GM18505 (cell line): ENCODE data around the gene CEP72.

Source experiments
- ATAC-seq: cut with Tn5 transposase; IDR thresholded peaks from one replicate; pipeline ENCODE4 v1.9.1; 2021; ENCODE audit not compliant: unreplicated experiment
- POLR2A ChIP-seq: IDR thresholded peaks from 4 replicates; pipeline ENCODE4 v1.6.1; 2011; ENCODE audit warnings: borderline replicate concordance; ENCODE audit not compliant: insufficient read depth, insufficient read length; ENCODE audit errors: extremely low read depth

CEP72 gene

GRCh38 chr5:635306-636055, 23.3 kb downstream of the CEP72 start:
- ATAC-seq, result no peak
- TF ChIP-seq POLR2A, result no peak

- no peak for TF ChIP-seq POLR2A
- ATAC-seq, result no peak
Observed at GRCh38 chr5:636951-637350, 24.8 kb downstream of the CEP72 start.

- no peak for TF ChIP-seq POLR2A
- ATAC-seq, result no peak
Observed at GRCh38 chr5:637581-638450, 25.7 kb downstream of the CEP72 start.

DNA sequence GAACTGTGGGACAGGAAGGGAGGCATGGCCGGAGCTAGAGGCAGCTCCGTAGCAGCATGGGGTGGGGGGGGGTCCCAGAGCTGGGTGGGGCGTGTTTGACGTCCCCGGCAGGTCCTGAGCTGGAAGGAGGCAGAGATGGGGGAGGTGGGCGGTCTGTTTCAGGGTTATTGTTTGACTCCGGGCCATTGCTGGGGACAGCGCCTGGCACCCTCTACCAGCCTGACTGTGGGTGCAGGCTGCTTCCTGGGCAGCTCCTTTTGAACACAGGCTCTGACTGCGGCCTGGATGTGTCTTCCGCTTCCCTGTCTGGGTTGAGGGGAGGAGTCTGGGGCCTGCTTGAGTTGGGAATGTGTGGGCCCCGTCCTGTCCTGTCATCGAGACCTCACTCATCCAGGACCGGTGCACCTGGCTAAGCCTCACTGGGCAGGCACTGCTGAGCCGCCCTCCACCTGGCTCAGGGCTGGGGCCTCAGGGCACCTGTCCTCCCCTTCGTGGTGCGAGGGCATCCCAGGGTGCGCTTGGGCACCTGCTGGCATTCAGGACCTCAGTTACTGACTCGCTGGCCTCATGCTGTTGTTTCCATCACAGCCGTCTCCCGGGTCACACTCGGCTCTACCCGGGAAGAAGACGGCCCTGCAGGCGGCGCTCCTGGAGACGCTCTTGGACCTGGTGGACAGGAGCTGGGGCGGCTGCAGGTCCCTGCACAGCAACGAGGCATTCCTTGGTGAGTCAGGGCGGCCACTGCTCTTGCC, 26.5 kb downstream of the CEP72 start:
- TF ChIP-seq POLR2A, result no peak
- no peak for ATAC-seq

DNA sequence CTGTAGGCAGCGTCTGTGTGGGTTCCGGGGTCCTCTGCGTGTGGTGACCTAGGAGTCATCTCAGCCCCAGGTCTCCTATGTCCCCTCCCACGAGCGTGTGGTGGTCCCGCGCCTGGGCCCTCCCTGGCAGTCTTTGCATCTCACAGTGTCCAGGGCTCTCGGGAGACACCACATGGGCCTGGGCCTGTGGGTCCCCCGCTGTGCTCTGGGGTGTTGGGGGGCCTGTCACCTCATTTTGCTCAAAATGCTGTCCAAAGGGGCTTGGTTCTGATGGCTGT, 27.1 kb downstream of the CEP72 start:
- no peak for ATAC-seq
- TF ChIP-seq POLR2A, result no peak

- no peak for TF ChIP-seq POLR2A
- ATAC-seq, result no peak
Observed at GRCh38 chr5:639584-640213, 27.6 kb downstream of the CEP72 start.

DNA sequence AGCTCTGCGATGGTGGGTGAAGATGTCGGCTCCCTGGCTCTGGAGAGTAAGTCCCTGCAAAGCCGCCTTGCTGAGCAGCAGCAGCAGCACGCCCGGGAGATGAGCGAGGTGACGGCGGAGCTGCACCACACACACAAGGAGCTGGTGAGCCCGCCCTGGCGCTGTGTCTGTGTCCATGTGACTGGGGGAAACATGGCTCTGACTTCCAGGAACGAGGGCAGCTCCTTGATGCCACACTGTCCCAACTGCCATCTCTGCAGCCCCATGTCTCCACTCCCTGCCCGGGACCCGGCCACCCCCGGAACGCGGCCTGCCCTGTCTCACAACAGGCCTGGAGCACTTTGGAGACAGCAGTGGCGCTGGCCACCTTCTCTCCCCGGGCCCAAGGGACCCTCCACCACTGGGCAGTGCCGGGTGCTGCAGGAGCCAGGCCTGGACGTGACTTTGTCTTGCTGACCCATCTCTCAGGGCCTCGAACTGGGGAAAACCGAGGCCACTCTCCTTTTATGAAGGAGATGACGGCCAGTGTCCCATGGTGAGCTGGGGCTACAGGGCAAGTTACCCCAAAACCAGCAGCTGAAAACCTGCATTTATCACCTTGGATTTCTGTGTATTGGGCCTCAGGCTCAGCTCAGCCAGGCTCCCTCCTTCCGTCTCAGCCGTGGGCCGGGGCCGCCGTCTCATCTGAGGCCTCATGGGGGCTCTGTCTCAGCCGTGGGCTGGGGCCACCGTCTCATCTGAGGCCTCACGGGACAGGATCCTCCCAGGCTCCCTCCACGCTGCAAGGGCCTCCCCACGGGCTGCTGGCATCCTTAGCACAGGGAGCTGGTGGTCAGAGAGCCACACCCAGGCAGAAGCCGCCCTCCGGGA, 28.6 kb downstream of the CEP72 start:
- no peak for ATAC-seq
- no peak for TF ChIP-seq POLR2A

DNA sequence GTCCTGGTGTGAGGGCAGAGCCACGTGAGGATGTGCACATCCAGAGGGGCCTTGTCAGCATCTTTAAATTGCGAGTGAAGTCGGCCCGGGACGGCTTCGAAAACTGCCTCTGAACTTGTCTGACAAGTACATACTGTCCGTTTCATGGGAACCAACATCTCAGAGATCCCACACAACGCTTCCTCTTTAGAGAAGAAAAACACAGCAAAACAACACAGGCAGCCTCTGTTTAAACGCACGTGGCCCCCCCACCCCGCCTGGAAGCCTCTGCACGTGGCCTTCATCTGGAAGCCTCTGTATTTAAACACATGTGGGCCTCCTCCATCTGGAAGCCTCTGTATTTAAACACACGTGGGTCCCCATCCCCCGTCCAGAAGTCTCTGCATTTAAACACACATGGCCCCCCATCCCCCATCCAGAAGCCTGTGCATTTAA, 29.2 kb downstream of the CEP72 start:
- TF ChIP-seq POLR2A, result no peak
- no peak for ATAC-seq

DNA sequence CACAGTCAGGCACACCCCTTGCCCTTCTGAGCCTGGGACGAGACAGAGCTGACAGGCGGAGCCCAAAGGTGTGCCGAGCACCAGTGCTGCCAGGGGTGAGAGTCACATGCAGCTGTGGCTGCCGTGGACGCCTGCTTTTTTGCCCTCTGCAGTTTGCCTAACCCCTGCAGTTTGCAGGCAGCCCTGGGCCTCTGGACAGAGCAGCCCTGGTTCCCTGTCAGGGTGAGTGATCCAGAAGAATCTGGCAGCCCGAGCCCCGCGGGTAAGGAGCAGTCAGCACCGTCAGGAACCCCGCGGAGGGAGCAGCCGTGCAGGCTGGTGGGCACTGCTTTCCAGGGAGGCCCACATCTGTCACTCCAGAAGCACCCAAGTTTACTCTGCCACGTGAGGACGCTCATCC, 30.3 kb downstream of the CEP72 start:
- ATAC-seq, result no peak
- no peak for TF ChIP-seq POLR2A

DNA sequence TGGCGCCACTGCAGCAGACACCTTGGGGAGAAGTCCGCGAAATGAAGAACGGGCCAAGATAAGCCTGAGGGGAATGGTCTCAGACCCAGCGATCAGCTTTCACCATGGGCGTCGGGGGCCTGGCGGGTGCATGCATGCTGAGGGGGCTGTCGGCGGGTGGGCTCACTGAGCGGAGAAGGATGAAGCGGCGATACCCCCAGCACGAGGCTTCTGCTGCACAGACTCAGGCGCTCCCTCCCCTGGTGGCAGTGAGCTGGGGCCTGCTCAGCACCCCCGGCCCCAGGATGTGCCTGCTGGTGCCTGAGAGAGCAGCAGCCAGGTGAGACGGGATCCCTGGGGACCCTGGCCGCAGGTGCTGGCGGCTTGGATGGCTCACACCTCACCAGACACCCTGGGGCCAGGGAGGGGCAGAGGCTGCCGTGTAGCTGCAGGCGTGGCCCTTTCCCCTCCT, 31.2 kb downstream of the CEP72 start:
- no peak for ATAC-seq

DNA sequence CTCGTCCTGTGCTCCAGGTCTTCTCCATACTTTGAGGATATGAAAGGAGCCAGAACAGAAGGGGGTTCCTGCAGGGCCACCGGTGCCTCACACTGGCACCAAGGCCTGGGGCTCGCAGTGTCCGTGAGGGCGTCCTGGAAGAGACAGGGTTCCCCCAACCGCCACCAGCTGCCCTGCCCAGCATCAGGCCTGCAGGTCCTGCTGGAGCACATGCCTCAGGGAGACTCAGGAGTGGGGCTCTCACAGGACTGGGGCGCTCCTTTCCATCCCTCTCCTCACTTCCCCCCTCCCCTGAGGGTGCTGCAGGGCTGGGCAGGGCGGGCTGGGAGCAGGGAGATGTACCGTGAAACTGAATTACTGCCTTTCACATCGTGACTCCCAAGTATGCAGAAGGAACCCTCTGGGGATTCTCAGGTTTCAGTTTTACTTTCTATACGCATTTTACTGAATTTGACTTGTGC, 31.7 kb downstream of the CEP72 start:
- ATAC-seq, result no peak
- no peak for TF ChIP-seq POLR2A

More for the DNA sequence above, 31.2 kb downstream of the CEP72 start:
- TF ChIP-seq POLR2A, result no peak

GRCh38 chr5:644509-644908, 32.4 kb downstream of the CEP72 start:
- no peak for TF ChIP-seq POLR2A
- no peak for ATAC-seq
